GM23248 (cell line): ENCODE data around the gene SMPDL3A. TPM values are rescaled to one million over a fixed set of nuclear protein-coding genes. Genes with fewer than 3 reads are reported as not detected.

Source experiments
- DNase-seq: peaks from one replicate; pipeline ENCODE4 v3.0.0-alpha.2; 2015
- H2AFZ ChIP-seq: fragments of 200-600 bp; sonication (generic); 2 replicates; pipeline ENCODE4 v1.6.1; 2016; ENCODE audit warnings: antibody characterized with exemption
- H3F3A ChIP-seq: fragments of 200-600 bp; sonication (generic); 2 replicates; pipeline ENCODE4 v1.6.1; 2016; ENCODE audit warnings: mild to moderate bottlenecking, antibody characterized with exemption, mixed run types; ENCODE audit not compliant: insufficient read depth
- H3K27ac ChIP-seq: fragments of 200-600 bp; sonication (generic); 2 replicates; pipeline ENCODE4 v1.5.1; 2016; ENCODE audit warnings: mild to moderate bottlenecking
- H3K27me3 ChIP-seq: fragments of 200-600 bp; sonication (generic); replicated peaks from 2 replicates; pipeline ENCODE4 v1.6.1; 2016; ENCODE audit warnings: mild to moderate bottlenecking; ENCODE audit not compliant: insufficient read depth
- H3K36me3 ChIP-seq: fragments of 200-600 bp; sonication (generic); 2 replicates; pipeline ENCODE4 v1.6.1; 2016; ENCODE audit warnings: low read depth, mild to moderate bottlenecking
- H3K4me1 ChIP-seq: fragments of 200-600 bp; sonication (generic); 2 replicates; pipeline ENCODE4 v1.6.1; 2016; ENCODE audit warnings: mild to moderate bottlenecking; ENCODE audit not compliant: insufficient read depth
- H3K4me2 ChIP-seq: fragments of 200-600 bp; sonication (generic); one replicate; pipeline ENCODE4 v1.6.1; 2016; ENCODE audit warnings: mild to moderate bottlenecking; ENCODE audit not compliant: unreplicated experiment
- H3K4me3 ChIP-seq: fragments of 200-600 bp; sonication (generic); 2 replicates; pipeline ENCODE4 v1.5.1; 2016; ENCODE audit warnings: mild to moderate bottlenecking
- H3K79me2 ChIP-seq: fragments of 200-600 bp; sonication (generic); 2 replicates; pipeline ENCODE4 v1.6.1; 2016; ENCODE audit warnings: mild to moderate bottlenecking; ENCODE audit not compliant: insufficient read depth
- H3K9ac ChIP-seq: fragments of 200-600 bp; sonication (generic); 2 replicates; pipeline ENCODE4 v1.6.1; 2016; ENCODE audit warnings: mild to moderate bottlenecking
- H3K9me2 ChIP-seq: fragments of 200-600 bp; sonication (generic); 2 replicates; pipeline ENCODE4 v1.6.1; 2016; ENCODE audit warnings: mixed run types, mild to moderate bottlenecking, moderate library complexity; ENCODE audit not compliant: insufficient read depth
- H3K9me3 ChIP-seq: fragments of 200-600 bp; sonication (generic); one replicate; pipeline ENCODE4 v1.6.1; 2017; ENCODE audit warnings: low read depth
- H4K20me1 ChIP-seq: fragments of 200-600 bp; sonication (generic); 2 replicates; pipeline ENCODE4 v1.6.0; 2016; ENCODE audit not compliant: insufficient read depth
- EZH2 ChIP-seq: fragments of 200-600 bp; sonication (generic); IDR thresholded peaks from 2 replicates; pipeline ENCODE4 v1.6.1; 2018; ENCODE audit warnings: antibody characterized with exemption, mild to moderate bottlenecking; ENCODE audit not compliant: insufficient read depth, poor library complexity, severe bottlenecking
- EZH2phosphoT487 ChIP-seq: fragments of 200-600 bp; sonication (generic); IDR thresholded peaks from 2 replicates; pipeline ENCODE4 v1.6.1; 2018; ENCODE audit warnings: antibody characterized with exemption, moderate library complexity, mild to moderate bottlenecking, low read depth; ENCODE audit not compliant: insufficient read depth
- WGBS, 2 experiments: methylation state at CpG; one replicate each; pipeline ENCODE4 v1.1.6; 2015 to 2017; ENCODE audit warnings: low lambda C conversion rate in 2 of 2, low coverage in 1 of 2; ENCODE audit errors: missing lambda C conversion rate in 2 of 2; 5-methylcytosine and 5-hydroxymethylcytosine counted together
- in situ Hi-C: fragments of 300-500 bp; cut with MboI; formaldehyde crosslinking; loops from 2 replicates; pipeline ENCODE4 v1.15.0; 2020
- polyA plus RNA-seq: library from polyadenylated mRNA; unstranded; fragments of >200 nt; fragmentation: Nextera tagmentation; extraction: Ambion mirVana; gene quantifications from 2 replicates; pipeline ENCODE4 v1.2.1, GENCODE V29; 2016
- total RNA-seq: library from RNA; depleted of rRNA; stranded (reverse); fragments of >200 nt; shearing (Covaris generic); gene quantifications from 2 replicates; pipeline ENCODE4 v1.2.3, GENCODE V29; 2014

The SMPDL3A gene
- total and polyA plus RNA-seq, 2 experiments from 2014 or later, result 10.8 to 15.4 TPM

DNA sequence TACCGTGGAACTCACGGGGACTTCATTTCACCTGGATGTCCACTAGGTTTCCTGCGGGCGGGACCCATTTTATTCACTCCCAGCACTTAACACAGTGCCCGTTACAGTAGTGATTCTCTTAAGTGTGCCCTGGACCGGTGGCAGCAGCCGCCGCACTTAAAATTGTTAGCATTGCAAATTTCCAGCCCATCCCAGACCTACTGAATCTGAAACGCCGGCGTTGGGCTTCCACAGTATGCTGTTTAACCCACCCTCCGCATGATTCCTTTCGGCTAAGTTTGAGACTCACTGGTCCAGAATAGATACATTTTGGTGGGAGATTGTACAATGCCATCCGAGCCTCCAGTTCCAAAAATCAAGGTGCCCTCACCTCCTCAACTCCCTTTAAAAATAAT lies 967 bp downstream of the SMPDL3A start:
- in situ Hi-C loops, result no loop called here
- Histone ChIP-seq H3K4me1 (peaks cover 10% of the 10 kb centered on the region; the same call in 1 of the 2 replicates), H3K36me3 (no peaks in the 10 kb centered on the region), H4K20me1 (no peaks in the 10 kb centered on the region), H3K27ac (peak overlapping the region; percentile 74), H3K9me2 (no peaks in the 10 kb centered on the region; the same call in 1 of the 2 replicates), H3K4me2 (peak overlapping the region; percentile 95), H3K9ac (peak overlapping the region; percentile 83), H3K79me2 (peaks cover 26% of the 10 kb centered on the region), H3K9me3 (no peaks in the 10 kb centered on the region), H3K27me3 (no peaks in the 10 kb centered on the region), H3F3A (peaks cover 26% of the 10 kb centered on the region; the same call in 1 of the 2 replicates), H3K4me3 (peak overlapping the region; percentile 75), H2AFZ (peak overlapping the region; percentile 80)
- WGBS, 2 experiments, result 2% methylated on average over 14 of the region's 14 CpGs
- TF ChIP-seq EZH2 (no peak), EZH2phosphoT487 (no peak)
- DNase-seq, result no peak

- Histone ChIP-seq H3K27me3 (no peaks in the 10 kb centered on the region), H3F3A (peaks cover 26% of the 10 kb centered on the region; the same call in 1 of the 2 replicates), H3K36me3 (no peaks in the 10 kb centered on the region), H3K9me2 (no peaks in the 10 kb centered on the region; the same call in 1 of the 2 replicates), H4K20me1 (no peaks in the 10 kb centered on the region), H3K9me3 (no peaks in the 10 kb centered on the region), H3K4me3 (peak overlapping the region; percentile 75), H3K9ac (peak overlapping the region; percentile 83), H2AFZ (peak overlapping the region; percentile 80), H3K27ac (peak overlapping the region; percentile 74; the same call in 1 of the 2 replicates), H3K4me1 (peaks cover 10% of the 10 kb centered on the region; the same call in 1 of the 2 replicates), H3K4me2 (peak overlapping the region; percentile 95), H3K79me2 (peaks cover 31% of the 10 kb centered on the region)
- 58 to 59% methylated on average over 14 of the region's 14 CpGs for WGBS, 2 experiments
- no peak for TF ChIP-seq EZH2
- no peak for TF ChIP-seq EZH2phosphoT487
- in situ Hi-C loops, result no loop called here
- DNase-seq, result peak; percentile 30
Measured at GRCh38 chr6:122790423-122791309, 1.6 kb downstream of the SMPDL3A start.

DNA sequence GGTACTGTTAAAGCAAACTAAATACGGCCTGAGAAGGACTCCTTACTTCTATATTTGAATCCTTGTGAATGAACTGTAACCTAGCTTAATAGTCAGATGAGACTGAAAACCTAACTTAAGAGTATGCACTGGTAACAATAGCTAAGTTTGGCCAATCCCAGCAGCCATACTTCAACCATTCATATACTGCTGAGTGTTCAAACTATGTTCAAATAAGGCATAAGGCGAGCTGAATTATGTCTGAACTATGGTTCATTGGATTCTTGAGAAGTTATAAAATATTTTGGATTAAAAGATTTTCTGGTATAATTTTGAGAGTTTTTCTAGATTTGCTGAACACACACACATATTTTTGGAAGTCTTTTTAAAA lies 2.2 kb downstream of the SMPDL3A start:
- H3K9me2 ChIP-seq, result no peaks in the 10 kb centered on the region; the same call in 1 of the 2 replicates
- H3K27ac ChIP-seq, result no peak overlapping the region
- no peak overlapping the region for H3K4me3 ChIP-seq
- H3K9ac ChIP-seq, result no peak overlapping the region
- peaks cover 31% of the 10 kb centered on the region for H3K79me2 ChIP-seq
- no peaks in the 10 kb centered on the region for H4K20me1 ChIP-seq
- in situ Hi-C loops, result no loop called here
- peaks cover 26% of the 10 kb centered on the region; the same call in 1 of the 2 replicates for H3F3A ChIP-seq
- no peak for DNase-seq
- WGBS, 2 experiments, result 93 to 97% methylated on average over 2 of the region's 2 CpGs
- H3K4me1 ChIP-seq, result peaks cover 10% of the 10 kb centered on the region; the same call in 1 of the 2 replicates
- no peaks in the 10 kb centered on the region for H3K27me3 ChIP-seq
- TF ChIP-seq EZH2, result no peak
- no peak for TF ChIP-seq EZH2phosphoT487
- H3K36me3 ChIP-seq, result no peaks in the 10 kb centered on the region
- no peak overlapping the region for H3K4me2 ChIP-seq
- H3K9me3 ChIP-seq, result no peaks in the 10 kb centered on the region
- H2AFZ ChIP-seq, result no peak overlapping the region

- H3K4me3 ChIP-seq, result no peak overlapping the region
- H3K9me3 ChIP-seq, result no peaks in the 10 kb centered on the region
- in situ Hi-C loops, result no loop called here
- no peak overlapping the region for H3K4me2 ChIP-seq
- H4K20me1 ChIP-seq, result no peaks in the 10 kb centered on the region
- 74 to 90% methylated on average over 2 of the region's 2 CpGs for WGBS, 2 experiments
- no peak for TF ChIP-seq EZH2
- no peak for TF ChIP-seq EZH2phosphoT487
- H3K79me2 ChIP-seq, result peaks cover 31% of the 10 kb centered on the region
- H2AFZ ChIP-seq, result no peak overlapping the region
- H3K9ac ChIP-seq, result no peak overlapping the region
- H3K9me2 ChIP-seq, result no peaks in the 10 kb centered on the region; the same call in 1 of the 2 replicates
- no peak overlapping the region for H3K27ac ChIP-seq
- H3K4me1 ChIP-seq, result peaks cover 13% of the 10 kb centered on the region
- H3F3A ChIP-seq, result peaks cover 36% of the 10 kb centered on the region
- H3K36me3 ChIP-seq, result no peaks in the 10 kb centered on the region
- no peaks in the 10 kb centered on the region for H3K27me3 ChIP-seq
- no peak for DNase-seq
Measured at GRCh38 chr6:122792766-122793165, 3.7 kb downstream of the SMPDL3A start.
